AG20443 (cell line): ENCODE data around the gene SLC49A4.

Source experiments
- DNase-seq: peaks from one replicate; pipeline ENCODE4 v3.0.0; 2012; ENCODE audit warnings: low spot score, mixed read lengths

Gene SLC49A4

DNA sequence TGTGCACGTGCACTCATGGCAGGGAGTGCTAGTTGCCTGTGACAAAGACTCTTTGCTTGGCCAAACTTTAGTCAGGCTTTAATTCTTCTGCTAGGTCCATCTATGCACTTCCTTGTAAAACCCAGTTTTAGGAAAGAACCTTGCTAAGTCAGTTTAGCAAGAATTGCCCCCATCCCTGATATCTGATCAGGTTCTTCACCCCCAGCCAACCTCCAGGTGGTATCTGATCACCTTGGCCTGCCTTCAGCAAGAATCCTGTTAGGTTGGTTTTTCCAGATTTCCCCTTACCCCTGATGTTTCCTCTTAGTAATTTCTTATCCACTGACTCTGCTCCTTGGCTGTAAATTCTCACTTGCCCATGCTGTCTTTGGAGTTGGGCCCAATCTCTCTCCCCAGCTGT, 9.6 kb upstream of the SLC49A4 start:
- DNase-seq: no peak

GRCh38 chr3:122786066-122786465, 8.8 kb upstream of the SLC49A4 start:
- peak; percentile 75 for DNase-seq

- DNase-seq: no peak
These were observed 7.0 kb upstream of the SLC49A4 start for GRCh38 chr3:122787872-122788271.

- no peak for DNase-seq
These were observed 5.1 kb upstream of the SLC49A4 start for GRCh38 chr3:122789585-122790273.

DNA sequence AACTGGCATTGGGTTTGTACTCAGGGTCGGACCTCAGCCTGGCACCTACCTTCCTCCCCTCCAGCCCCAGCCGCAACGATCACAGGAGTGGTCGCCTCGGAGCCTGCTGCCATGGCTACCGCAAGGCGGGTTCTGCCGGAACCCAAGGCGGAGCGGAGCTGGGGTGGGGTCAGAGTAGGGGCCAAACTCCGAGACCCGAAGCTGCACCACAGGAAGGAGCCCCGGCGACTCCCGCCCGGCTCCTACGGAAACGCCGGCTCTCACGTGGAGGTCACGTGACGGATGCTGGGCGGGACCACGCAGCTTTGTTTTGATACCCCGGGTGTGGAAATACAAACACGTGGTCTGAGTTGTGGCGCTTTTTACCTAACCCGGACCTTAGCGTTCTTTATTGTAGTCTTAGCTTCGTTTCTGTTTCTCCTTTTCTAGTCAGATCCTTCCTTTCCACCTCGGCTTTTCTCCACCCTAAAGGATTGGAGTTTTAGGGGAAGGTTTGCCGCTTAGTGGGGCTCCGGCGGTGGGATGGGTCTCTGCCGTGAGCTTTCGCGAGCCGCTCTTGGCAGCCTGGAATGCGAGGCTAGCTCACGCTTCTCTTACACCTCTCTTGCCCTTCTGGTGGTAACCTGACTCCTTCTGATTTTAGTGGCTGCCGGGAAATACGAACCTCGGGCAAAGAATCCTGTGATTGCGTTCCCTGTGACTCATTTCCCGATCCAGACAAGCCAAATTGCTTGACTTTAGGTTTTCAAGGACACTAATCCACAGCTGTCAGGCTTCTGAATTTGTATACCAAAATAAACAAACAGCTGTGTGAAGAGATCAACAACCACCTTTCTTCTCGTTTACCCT, 1.1 kb upstream of the SLC49A4 start, which contains the start of gene HSPBAP1:
HSPBAP1 (minus strand) TSS at position 264 of the 849 bp plus-strand sequence; CDS start at position 113, 151 bp downstream.
- peak; percentile 94 for DNase-seq

DNA sequence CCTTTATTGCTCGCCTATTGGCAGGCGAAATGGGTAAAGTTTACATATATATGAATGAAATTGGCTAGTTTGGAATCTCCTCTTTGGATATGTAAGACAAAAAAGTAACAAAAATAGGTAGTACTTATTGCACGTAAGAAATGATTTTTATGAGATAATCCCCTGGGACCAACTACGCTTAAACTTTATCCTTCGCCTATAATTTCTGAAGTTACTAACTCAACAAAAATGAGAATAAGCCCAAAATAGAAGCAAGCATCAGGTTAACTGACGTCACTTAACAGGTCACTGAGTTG, 438 bp upstream of the SLC49A4 start:
- no peak for DNase-seq

DNA sequence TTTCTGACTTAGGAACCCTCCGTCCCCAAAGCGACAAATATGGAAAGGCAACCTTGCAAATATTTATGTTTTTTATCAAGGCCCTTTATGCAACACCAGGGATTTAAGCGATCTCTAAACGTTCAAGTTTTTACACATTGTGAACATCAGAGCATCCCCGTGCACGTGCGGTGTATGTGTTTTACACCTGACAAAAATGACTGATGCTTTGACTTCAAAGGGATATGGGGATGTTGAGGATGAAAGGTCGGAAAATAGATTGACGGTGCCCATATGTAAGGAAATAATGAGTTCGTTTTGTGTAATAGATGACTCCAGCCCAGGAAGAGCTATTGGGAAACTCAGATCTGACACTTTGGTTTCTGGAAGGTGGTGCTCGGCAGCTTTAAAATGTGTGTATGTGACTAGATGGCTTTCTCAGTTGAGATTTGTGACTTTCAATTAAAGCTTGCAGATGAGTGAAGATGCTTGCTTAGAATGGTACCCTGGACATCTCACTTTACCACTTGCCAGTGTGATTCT, 866 bp downstream of the SLC49A4 start:
- DNase-seq: no peak

- no peak for DNase-seq
These were observed 2.4 kb downstream of the SLC49A4 start for GRCh38 chr3:122797291-122797690.

DNA sequence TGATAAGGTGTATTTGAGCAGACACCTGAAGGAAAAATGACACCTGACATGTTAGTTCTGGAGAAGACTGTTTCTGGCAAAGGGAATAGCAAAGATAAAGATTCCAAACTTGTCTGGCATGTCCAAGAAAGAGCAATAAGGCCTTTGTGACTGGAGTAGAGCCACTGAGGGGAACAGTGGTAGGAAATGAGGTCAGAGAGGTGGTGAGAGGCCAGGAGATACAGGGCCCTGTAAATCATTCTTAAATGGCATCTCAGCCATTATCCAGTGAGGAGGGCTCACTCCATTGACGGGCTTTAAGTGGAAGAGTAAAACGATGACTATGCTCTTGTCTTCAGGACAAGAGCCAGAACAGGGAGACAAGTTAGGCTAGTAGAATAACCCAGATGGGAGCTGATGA, 4.5 kb downstream of the SLC49A4 start:
- no peak for DNase-seq

DNA sequence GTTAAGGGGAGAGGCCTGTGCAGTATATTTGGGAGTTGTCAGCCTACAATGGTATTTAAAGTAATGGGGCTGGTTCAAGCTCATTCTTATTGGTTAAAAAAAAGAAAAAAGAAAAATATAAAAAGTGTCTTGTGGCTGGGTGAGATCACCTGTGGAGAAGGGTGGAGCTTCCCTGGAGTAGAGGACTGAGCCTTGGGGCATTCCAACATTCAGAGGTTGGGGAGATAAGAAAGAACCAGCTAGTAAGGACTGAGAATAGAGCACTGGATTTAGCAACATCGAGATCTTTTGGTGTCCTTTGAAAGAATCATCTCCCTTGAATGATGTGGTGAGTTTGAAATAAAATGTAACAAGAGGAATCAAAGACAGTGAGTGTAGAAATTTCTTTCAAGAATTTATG, 5.2 kb downstream of the SLC49A4 start:
- no peak for DNase-seq

- no peak for DNase-seq
These were observed 5.9 kb downstream of the SLC49A4 start for GRCh38 chr3:122800706-122801237.

- DNase-seq: no peak
These were observed 7.5 kb downstream of the SLC49A4 start for GRCh38 chr3:122802323-122802722.

DNA sequence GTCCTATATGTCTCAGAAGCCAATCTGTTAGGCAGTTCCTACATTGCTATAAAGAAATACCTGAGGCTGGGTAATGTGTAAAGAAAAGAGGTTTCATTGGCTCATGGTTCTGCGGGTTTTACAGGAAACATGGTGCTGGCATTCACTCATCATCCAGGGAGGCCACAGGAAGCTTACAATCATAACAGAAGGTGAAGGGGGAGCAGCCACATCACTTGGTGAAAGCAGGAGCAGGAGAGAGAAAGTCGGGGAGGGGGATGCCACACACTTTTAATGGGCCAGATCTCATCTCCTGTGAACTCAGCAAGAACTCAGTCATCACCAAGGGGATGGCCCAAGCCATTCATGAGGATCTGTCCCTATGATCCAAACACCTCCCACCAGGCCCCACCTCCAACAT, 9.1 kb downstream of the SLC49A4 start:
- DNase-seq: no peak

DNA sequence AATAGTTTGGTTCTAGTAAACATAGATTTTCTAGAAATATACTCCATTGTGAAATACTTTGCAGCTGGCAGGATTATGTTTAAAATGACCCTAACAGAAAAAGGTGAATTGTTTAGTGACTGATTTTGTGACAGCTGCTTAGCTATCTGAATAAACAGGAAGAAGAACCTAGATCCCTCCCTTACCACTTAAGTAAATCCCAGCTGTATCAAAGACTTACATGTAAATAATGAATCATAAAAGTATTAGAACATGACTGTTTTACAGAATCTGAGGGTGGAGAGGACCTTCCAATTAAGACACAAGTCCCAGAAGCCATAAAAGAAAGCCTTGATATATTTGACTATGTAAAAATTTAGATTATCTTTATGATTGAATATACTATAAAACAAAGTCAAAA, 15.9 kb downstream of the SLC49A4 start:
- DNase-seq: no peak

- DNase-seq: no peak
These were observed 21.7 kb downstream of the SLC49A4 start for GRCh38 chr3:122816587-122816986.

- DNase-seq: peak; percentile 14
These were observed 29.9 kb downstream of the SLC49A4 start for GRCh38 chr3:122824465-122825381.

GRCh38 chr3:122825460-122825859, 30.6 kb downstream of the SLC49A4 start:
- DNase-seq: no peak

- DNase-seq: no peak
These were observed 31.4 kb downstream of the SLC49A4 start for GRCh38 chr3:122826278-122826677.

DNA sequence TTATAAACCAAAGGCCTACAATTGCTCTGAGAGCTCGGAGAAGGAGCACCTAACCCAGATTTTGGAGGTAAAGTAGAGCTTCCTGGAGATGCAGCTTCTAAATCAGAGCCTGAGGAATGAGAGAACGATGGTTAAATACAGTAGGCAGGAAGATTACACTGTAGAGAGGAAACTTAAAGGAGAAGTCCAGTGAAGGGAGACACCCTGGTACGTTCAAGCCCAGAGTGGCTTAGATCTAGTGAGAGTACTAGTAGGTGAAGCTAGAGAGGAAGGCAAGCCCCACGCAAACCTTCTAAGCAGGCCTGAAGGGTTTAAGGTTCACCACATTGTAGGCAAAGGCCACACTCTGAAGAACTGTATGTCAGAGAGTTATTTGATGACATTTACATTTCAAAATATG, 33.4 kb downstream of the SLC49A4 start:
- DNase-seq: no peak

DNA sequence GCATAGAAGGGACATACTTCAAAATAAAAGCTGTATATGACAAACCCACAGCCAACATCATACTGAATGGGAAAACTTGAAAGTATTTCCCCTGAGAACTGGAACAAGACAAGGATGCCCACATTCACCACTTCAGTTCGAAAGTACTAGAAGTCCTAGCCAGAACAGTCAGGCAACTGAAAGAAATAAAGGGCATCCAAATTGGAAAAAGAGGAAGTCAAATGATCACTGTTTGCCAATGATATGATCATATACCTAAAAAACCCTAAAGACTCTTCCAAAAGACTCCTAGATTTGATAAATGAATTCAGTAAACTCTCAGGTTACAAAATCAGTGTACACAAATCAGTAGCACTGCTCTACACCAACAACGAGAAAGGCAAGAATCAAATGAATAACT, 40.7 kb downstream of the SLC49A4 start:
- DNase-seq: no peak

DNA sequence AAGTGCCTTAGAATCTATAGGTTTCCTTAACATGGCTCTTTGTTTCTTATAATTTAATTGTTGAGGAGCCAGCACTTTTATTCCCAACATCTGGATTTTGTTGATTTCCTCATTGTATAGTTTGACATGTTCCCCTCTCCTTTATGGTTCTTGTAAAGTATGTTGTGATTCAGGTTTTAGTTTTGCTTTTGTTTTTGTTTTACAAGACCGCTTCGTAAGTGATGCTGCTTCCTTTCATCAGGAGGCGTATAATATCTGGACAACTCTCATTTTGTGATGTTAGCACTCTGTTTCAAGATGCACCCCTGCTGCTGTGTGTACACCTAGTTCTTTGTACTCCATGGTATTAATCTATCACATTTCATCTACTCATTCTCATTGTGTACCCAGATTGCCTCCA, 48.7 kb downstream of the SLC49A4 start:
- DNase-seq: no peak

DNA sequence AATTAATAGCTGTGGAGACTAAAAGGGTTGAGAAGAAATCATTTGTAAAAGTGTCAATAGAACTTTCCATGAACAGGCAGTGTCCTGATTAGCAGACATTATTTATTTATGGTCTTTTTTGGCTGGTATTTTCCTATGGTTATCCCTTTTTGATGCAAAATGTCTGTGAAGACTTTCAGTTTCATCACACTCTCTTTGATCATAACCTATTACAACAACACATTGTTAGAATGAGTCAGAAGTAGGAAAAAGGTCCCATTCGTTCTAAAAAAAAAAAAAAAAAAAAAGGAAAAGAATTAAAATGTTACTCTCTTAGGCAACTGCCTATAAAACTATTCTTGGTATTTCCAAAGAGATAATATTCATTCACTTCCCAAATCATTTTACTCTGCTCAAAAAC, 62.1 kb downstream of the SLC49A4 start:
- peak; percentile 66 for DNase-seq
